SIG-M5 treated with dmso at 0.1 percent for 504 hours (cell line): ENCODE results near the gene ANKRD12.

Experiments used
- DNase-seq: peaks from one replicate; lab custom pipeline; 2025; ENCODE audit not compliant: unreplicated experiment; lab: John Stamatoyannopoulos, UW

Gene ANKRD12

DNA sequence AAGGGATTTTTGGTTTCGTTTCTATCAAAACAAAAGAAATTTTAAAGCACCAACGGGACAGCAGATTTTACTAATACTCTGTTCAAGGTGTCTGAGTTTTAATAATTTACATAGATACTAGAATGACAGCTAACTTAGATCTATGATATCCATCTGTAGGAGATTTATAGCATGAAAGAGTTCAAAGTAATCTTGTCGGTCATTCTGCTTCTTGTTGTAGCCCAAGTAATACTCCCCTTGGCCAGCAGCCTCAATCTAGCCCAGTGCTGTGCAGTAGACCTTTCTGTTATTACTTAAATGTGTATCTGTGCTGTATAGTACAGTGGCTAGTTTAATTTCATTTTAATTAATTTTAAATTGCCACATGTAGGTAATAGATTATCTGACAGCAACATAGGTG lies 44.7 kb downstream of the ANKRD12 start:
- no peak for DNase-seq

DNA sequence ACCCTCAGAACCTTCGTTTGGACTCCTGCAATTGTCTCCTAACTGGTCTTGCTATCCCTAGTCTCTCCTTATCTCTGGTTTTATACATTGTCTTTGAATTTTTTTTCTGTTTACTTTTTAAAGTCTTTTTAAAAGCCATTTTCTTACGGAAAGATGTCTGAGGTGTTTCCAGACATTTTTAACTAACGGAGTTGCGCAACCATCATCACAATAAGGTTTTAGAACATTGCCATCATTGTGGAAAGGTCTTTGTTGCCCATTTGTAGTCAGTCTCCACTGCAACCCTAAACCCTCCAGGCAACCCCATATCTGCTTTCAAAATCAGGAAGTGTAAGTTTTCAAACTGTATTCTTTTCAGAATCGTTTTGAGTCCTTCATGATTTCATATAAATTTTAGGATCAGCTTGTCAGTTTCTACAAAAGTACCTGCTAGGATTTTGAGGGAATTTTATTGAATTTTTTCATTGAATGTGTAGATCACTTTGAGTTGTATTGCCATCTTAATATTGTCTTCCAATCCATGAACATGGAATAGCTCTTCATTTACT lies 46.3 kb downstream of the ANKRD12 start:
- peak; percentile 48 for DNase-seq

DNA sequence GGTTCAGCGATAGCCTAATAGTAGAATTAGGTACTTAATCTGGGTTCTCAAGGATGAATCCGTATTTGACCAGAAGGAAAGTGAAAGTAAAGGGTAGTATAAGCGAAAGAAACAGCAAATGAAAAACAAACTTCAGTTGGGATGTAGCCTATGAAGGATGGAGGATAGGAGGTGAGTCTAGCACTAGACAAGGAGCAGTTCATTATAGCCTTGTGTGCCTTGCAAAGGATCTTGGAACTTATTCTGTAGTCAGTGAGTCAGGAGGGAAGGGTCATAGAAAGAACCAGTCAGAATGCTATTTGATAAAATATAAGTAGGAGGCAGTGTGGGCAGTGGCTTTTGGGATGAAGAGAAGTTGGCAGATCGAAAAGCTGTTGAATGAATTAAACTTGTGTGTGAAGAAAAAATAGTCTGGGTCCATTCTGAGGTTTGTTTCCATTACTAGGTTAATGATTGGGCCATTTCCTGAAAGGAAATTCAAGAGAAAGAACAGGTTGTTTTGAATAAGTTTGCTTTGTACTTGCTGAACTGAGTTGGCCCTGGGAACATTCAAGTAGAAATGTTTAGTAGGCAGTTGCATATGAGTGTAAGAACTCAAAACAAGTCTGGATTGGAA lies 48.5 kb downstream of the ANKRD12 start:
- DNase-seq, result no peak

DNA sequence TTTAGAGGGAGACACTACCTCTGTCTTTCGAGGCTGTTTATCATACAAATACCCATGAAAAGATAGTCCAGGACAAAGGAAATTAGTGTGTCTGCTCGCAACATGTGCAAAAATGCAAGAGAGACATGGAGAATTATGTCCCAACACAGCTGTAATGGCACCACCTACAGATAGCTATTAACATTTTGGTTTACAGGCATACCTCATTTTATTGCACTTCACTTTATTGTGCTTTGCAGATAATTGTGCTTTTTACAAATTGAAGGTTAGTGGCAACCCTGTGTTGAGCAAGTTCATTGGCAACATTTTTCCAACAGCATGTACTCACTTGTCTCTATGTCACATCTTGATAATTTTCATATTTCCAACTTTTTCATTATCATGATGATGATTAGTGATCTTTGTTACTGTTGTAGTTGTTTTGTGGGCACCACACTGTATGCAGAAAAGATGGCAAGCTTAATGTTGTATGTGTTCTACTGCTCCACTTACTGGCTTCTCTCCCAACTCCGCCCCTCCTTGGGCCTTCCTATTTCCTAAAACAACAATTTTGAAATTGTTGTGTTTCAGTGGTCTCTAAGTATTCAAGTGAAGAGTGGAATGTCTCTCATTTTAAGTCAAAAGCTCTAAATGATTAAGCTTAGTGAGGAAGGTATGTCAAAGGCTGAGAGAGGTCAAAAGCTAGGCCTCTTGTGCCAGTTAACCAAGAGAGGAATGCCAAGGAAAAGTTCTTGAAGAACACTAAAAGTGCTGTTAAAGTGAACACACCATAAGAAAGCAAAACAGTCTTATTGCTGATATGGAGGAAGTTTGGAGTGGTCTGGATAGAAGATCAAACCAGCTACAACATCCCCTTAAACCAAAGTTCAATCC lies 52.0 kb downstream of the ANKRD12 start:
- no peak for DNase-seq

DNA sequence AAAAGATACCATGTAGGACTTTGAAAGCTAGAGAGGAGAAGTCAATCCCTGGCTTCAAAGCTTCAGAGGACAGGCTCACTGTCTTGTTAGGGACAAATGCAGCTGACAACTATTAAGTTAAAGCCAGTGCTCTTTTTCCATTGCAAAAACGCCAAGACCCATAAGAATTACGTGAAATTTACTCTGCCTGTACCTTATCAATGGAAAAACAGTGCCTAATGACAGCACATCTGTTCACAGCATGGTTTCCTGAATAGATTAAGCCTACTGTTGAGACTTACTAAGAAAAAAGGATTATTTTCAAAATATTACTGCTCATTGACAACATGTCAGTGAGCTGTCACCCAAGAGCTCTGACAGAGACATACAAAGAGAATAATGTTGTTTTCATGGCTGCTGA lies 52.9 kb downstream of the ANKRD12 start:
- DNase-seq, result no peak

DNA sequence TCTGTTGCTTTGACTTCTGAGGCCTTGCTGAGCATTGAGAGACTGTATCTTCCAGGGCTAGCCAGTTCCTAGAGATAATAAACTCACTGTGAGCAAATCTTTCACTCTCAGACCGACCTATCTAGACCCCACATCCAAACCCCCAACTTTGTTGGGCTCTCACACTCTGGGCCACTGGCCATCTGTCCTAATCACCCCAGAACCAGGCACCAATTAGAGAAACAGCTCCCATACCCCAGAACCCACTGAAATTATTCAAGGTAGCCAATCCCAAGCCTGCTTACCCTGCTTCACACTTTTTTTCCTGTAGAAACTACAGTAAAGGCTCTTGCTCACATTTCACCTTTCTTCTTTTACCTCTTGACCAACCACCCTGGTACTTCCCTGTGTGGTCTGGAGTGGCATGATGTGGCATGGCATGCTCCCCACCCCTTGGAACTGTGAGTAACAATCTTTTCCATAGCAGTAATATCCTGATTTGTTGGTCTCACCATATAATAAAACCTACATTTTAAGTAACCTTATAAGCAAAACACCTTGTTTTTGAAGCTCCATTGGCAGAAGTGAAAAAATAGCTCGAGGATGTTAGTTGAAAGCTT lies 55.2 kb downstream of the ANKRD12 start:
- no peak for DNase-seq

DNA sequence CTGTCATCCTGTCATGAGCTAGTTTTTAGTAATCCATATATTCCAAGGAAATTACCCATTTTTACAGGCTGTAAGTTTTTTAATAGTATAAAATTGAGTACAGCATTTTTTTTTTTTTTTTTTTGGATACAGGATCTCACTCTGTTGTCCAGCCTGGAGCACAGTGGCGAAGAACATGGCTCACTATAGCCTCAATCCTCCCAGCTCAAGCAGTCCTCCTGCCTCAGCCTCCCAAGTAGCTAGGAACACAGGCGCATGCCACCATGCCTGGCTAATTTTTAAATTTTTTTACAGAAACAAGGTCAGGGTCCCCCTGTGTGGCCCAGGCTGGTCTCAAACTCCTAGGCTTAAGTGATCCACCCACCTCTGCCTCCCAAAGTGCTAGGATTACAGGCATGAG lies 56.5 kb downstream of the ANKRD12 start:
- DNase-seq, result no peak

DNA sequence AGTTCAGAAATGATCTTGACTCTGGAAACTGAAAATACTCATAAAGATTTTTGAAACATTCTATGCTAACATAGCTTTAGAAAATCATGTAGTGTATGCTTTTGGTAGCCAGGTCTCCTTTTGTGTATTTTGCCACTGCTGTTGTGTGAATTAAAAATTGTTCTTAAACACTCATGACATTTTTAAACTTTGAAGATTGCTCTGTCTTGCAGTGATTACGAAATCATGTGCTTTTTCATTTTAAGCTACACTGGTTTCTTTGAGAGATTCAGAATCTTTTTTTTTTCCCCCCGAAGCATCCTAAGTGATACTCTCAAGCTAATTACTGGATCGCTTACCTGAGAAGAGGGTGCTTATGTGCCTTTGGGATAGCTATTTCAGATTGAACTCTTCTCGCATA lies 60.0 kb downstream of the ANKRD12 start:
- no peak for DNase-seq

DNA sequence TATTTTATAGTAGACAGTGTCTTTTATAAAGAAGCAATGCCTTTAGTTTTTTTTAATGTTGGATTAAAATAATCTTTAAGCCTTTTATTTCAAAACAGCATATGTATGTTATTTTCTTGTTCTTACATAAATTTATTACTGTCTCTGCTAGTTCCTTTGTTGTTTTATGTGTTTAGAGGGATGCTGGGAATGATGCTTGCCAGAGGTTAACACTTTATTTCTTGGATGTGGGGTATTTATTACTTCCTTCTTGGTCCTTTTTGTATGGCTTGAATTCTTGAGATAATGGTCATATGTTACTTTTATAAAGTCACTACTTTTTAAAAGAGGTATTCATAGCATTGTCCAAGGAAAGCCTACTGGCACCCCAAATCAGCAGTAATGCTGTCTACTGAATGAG lies 63.1 kb downstream of the ANKRD12 start:
- no peak for DNase-seq

DNA sequence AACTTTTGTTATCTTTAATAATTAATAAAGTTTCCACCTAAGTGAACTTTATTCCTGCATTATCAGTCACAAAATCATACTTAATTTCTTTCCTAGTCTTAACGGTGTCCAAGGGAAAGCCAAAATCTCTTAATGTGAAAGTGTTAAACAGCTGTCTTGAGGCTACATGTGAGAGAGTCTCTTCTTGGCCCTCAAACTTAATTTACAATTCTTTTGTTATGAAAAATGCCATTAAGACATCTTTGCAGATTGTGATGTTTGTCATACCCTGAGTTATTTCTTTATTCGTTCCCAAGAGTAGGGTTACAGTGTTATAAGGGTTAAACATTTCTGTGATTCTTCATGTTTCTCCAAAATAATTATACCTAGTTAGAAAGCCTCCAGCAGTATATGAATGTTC lies 64.6 kb downstream of the ANKRD12 start:
- no peak for DNase-seq

DNA sequence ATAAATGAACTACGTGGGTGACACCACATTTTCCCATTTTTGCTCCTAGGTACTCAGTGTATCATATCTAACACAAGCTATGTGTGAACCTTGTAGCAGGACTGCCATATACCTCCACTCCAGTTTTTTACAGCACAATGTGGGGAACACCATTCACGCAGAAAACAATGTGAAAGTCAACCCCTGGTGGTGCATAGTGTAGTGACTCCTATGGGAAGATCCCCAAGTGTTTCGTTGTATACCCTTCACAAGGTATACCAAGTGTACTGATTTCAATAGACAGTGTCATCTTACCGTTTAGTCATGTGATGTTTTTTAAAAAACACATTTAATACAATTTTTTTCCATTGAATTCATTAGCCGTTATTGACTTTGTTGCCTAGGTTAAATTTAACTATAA lies 68.1 kb downstream of the ANKRD12 start:
- no peak for DNase-seq

DNA sequence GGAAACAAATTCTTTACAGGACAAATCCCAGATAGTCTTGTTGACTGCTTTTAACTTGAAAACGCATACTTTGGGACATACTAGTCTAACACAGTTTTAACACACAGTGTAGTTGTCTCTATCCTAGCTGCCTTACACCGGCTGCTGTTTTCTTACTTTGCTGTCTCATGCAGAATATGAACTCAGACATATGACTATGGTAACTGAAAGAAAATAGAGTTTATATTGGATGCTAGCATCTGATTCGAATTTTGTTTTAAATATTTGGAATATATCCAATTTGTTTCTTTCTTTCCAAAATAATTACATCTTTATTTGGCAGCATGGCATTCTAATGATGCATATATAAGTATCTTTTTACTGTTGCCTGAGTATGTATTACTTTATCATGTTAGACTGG lies 69.8 kb downstream of the ANKRD12 start:
- DNase-seq, result no peak

DNA sequence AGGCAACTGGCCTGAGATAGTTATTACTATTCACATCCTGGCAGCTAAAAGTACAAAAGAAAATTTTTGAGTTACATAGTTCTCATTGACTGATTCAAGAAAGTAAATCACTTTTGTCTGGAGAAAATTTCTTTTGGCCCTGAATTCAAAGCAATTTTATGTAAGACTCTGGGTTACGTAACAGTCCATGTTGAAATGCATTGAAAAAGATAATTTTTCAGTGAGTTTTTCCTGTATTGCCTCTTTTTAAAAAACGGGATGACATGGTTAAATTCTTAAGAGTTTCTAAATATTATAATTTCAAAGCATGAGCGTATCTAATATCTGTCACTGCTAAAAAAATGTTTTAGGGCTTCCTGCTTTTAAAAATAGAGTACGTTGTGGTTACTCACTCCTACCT lies 72.7 kb downstream of the ANKRD12 start:
- peak; percentile 43 for DNase-seq

DNA sequence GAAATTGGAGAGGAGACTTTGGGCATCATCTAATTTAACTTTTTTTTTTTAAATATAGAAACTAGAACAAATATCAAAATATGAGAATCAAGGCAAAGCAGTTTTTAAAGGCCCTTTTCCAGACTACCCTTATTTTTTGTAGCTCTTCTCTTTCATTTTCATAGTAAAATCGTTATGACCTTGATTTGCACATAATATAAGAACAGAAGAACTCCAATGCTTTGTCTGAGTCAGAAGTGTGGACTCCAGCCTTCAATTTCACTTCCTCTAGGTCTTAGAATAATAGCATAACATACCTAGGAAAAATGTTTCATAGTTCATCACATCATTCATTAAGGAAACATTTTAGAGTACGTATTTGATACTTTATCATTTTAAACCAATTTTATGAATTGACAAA lies 74.4 kb downstream of the ANKRD12 start:
- peak; percentile 22 for DNase-seq

DNA sequence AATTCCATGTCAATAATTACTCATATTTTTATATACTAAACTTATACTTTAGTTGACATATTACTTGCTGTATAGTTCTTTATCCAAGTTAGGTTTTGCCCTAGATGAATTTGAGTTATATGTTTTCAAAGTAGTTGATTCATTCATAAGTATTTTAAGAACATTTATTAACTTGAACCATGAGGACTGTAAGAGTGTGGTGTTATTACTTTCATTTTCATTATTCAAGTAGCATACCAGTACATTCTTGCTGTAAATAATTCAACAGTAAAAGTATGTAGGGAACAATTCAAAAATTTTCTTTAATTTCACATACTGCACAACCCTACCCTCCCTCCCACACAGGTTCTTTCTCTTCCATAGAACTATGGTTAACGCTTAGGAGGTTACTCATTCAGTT lies 75.4 kb downstream of the ANKRD12 start:
- no peak for DNase-seq

DNA sequence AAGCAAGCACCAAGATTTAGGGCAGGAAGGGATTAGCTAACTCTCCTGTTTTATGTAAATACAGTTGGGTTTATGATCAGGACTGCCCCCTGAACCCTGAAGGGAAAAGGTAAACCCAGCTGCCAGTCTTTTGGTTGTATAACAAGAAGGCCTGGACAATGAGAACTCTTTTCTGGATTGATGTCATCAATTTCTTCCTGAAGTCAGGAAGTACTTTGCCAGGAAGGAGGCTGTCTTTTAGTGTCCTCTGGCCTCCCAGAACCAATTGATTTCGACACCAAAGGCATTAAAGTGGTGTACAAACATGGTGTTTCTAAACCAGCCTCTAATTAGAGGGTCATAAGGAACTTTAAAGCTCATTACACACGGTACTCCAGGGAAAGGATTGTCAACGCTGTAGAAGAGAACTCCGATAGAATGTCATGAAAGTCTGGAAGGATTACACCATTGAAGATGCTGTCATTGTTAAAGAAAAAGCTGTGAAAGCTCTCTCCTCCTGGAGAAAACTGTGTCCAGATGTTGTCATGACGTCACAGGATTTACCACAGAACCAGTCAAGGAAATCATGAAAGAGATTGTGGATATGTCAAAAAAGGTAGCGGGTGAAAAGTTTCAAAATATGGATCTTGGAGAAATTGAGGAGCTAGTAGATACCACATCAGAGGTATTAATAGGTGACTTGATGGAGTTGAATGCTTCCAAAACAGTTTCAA lies 78.8 kb downstream of the ANKRD12 start:
- no peak for DNase-seq

DNA sequence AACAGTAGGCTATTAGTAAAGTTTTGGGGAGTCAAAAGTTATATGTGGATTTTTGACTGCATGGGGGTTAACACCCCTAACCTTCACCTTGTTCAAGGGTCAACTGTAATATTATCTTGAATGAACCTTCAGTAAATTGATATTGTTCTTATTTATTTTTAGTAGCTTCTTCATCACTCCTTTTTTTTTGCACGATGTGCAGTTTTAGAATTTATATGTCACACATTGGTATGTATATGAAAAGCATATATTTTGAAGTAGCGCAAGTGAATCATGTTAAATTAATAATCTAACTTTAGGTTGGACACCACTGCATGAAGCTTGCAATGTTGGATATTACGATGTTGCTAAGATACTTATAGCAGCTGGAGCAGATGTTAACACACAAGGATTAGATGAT lies 79.9 kb downstream of the ANKRD12 start:
- DNase-seq, result no peak

DNA sequence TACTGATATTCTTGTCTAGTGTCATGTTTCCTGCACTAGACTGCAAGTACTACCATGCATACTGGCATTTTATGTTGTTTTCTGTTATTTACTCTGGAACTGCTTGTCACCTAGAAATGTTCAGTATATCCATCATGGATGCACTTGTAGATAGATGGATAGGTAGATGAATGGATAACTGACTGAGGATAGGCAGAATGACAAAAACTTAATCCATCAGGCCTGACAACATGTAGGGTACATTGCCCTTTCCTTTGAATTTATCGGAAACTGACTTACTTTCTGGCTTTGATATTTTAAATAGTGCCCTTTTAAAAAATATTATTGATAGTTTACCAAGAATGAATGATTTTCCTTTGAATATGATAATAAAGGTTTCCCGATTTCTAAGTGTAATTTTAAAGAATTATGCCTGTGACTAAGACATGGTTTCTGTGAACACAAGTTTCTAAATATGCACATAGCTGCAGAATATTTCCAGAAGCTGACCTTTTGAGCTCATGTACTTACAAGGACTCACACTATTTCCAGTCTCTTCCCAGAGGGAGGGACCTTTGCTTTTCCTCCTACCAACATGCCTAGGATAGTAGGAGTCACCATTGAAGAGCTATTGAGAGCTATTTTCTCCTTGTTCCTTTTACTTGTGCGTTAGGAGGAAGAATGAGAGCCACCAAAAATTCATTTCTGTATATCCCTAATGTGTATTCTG lies 81.3 kb downstream of the ANKRD12 start:
- DNase-seq, result no peak

DNA sequence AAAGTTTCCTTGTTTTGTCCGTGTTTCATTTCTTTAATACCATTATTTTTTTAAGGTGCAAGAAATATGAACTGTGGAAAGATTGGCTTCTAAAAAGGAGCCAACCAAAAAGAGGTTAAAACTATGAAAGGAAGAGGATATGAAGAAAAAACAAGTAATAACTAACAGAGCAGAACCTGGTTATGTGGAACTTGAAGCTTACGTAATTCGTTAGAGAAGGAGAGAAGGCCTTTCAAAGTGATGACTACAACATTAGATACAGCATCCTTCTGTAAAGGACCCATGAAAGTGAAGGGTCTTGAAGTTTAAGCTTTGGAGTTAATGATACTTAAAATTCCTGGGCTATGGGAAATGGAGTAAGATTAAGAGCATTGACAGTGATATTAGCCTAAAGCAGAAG lies 84.5 kb downstream of the ANKRD12 start:
- DNase-seq, result peak; percentile 30

DNA sequence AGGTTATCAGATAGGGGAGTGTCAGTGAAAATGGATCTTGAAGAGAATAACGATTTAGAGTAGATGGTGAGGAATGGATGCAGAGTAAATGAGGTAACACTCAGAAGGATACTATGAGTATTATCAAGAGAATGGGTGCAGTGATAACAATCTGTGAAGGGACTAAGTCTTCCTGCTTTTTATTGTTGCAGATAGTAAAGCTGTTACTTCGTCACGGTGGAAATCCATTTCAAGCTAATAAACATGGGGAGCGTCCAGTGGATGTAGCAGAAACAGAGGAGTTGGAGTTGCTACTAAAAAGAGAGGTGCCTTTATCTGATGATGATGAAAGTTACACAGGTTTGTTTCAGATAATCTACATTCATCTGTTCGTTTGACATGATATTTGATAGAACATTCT lies 85.1 kb downstream of the ANKRD12 start:
- no peak for DNase-seq

DNA sequence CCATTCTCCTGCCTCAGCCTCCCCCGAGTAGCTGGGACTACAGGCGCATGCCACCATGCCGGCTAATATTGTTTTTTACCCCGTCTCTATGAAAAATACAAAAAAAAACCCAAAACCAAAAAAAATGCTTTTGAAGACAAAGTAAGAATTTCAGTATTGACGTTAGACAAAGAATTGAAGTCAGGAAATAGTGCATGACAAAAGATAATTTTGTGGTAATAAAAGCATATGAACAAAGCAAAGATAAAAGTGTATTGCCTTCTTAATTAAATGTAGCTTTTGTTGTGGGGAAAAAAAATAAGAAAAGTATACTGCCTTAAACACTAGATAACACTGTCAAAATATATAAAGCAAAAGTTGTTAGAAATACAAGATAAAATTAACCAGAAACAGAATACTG lies 86.8 kb downstream of the ANKRD12 start:
- no peak for DNase-seq
